PC-9 (cell line): ENCODE measurements around the gene SGMS1. TPM values are rescaled to one million over a fixed set of nuclear protein-coding genes. Genes with fewer than 3 reads are reported as not detected.

Experiments
- BruUV-seq: library from RNA; stranded (reverse); fragments of 400-500 nt; replicated peaks from 2 replicates; lab custom pipeline; 2021; lab: Mats Ljungman, UMichigan
- CTCF ChIA-PET: fragments of 300-600 bp; sonication (Branson Sonifier 250); formaldehyde crosslinking; loops from one replicate; lab custom pipeline; 2022; ENCODE audit warnings: antibody characterized with exemption; lab: Charles Lee
- POLR2A ChIA-PET: fragments of 300-600 bp; sonication (Branson Sonifier 250); formaldehyde crosslinking; loops from one replicate; lab custom pipeline; 2022; ENCODE audit warnings: antibody characterized with exemption; ENCODE audit not compliant: unreplicated experiment; lab: Charles Lee
- DNase-seq, 2 experiments: peaks; one replicate each; pipeline versions ENCODE4 v3.0.0 to v3.0.0-alpha.2; 2015 to 2022; ENCODE audit warnings: mixed read lengths in 1 of 2
- H2AFZ ChIP-seq: fragments of 200-600 bp; sonication (generic); 2 replicates; pipeline ENCODE4 v1.8.1; 2017; ENCODE audit warnings: antibody characterized with exemption
- H3F3A ChIP-seq: fragments of 200-600 bp; sonication (generic); 2 replicates; pipeline ENCODE4 v1.8.1; 2017; ENCODE audit warnings: antibody characterized with exemption, mild to moderate bottlenecking, low read depth; ENCODE audit not compliant: insufficient read depth
- H3K27ac ChIP-seq: fragments of 200-600 bp; sonication (generic); 2 replicates; pipeline ENCODE4 v1.6.1; 2016; ENCODE audit warnings: mixed run types
- H3K27me3 ChIP-seq: fragments of 200-600 bp; sonication (generic); 2 replicates; pipeline ENCODE4 v1.6.1; 2016; ENCODE audit warnings: low read depth, mixed run types; ENCODE audit not compliant: insufficient read depth
- H3K36me3 ChIP-seq: fragments of 200-600 bp; sonication (generic); 2 replicates; pipeline ENCODE4 v1.6.1; 2016; ENCODE audit warnings: low read depth, mixed run types
- H3K4me1 ChIP-seq: fragments of 200-600 bp; sonication (generic); replicated peaks from 2 replicates; pipeline ENCODE4 v1.6.1; 2016; ENCODE audit warnings: mixed run types; ENCODE audit not compliant: insufficient read depth
- H3K4me2 ChIP-seq: fragments of 200-600 bp; sonication (generic); 2 replicates; pipeline ENCODE4 v1.6.1; 2017; ENCODE audit warnings: mixed run types
- H3K4me3 ChIP-seq: fragments of 200-600 bp; sonication (generic); 2 replicates; pipeline ENCODE4 v1.6.1; 2016; ENCODE audit warnings: mixed run types
- H3K79me2 ChIP-seq: fragments of 200-600 bp; sonication (generic); 2 replicates; pipeline ENCODE4 v1.6.1; 2017; ENCODE audit warnings: low read depth, mixed run types
- H3K9me2 ChIP-seq: fragments of 200-600 bp; sonication (generic); 2 replicates; pipeline ENCODE4 v1.8.1; 2017; ENCODE audit warnings: mild to moderate bottlenecking; ENCODE audit not compliant: insufficient read depth
- H3K9me3 ChIP-seq: fragments of 200-600 bp; sonication (generic); 2 replicates; pipeline ENCODE4 v1.8.1; 2016; ENCODE audit warnings: low read depth; ENCODE audit not compliant: insufficient read depth
- H4K20me1 ChIP-seq: fragments of 200-600 bp; sonication (generic); 2 replicates; pipeline ENCODE4 v1.8.1; 2017; ENCODE audit not compliant: insufficient read depth
- CTCF ChIP-seq: fragments of 200-600 bp; sonication (generic); conservative IDR thresholded peaks from 2 replicates; pipeline ENCODE4 v1.6.1; 2017; ENCODE audit warnings: mixed run types, antibody characterized with exemption, mild to moderate bottlenecking, moderate library complexity
- EZH2 ChIP-seq: fragments of 200-600 bp; sonication (generic); IDR thresholded peaks from 2 replicates; pipeline ENCODE4 v1.8.0; 2017; ENCODE audit warnings: antibody characterized with exemption, low read depth
- intact Hi-C: fragments of 100-400 bp; cut with micrococcal nuclease; formaldehyde crosslinking; loops from one replicate; pipeline ENCODE4 v1.10.0; 2022; ENCODE audit not compliant: unreplicated experiment
- total RNA-seq: library from RNA; stranded (reverse); gene quantifications from 2 replicates; pipeline ENCODE4 v1.2.3, GENCODE V29; 2021

Gene SGMS1
- total RNA-seq, 1 experiment from 2014 or later = 35.0 TPM

GRCh38 chr10:50361946-50362345, 261.8 kb downstream of the SGMS1 start:
- ChIA-PET POLR2A (interaction anchor here (1.0 kb wide), 1 partner anchor 251 kb away, joined by 5 read pairs; no protein-coding TSS in a partner anchor), CTCF (no interaction called here)
- H2AFZ ChIP-seq = no peak overlapping the region
- peaks cover 91% of the 10 kb centered on the region for H3K79me2 ChIP-seq
- intact Hi-C loops = loop anchor here (5.0 kb wide), 1 partner anchor 35 kb away; no protein-coding TSS in a partner anchor
- BruUV-seq = no TSS peak
- TF ChIP-seq EZH2 (no peak), CTCF (no peak)
- H4K20me1 ChIP-seq = peaks cover 9% of the 10 kb centered on the region; the same call in 1 of the 2 replicates
- H3F3A ChIP-seq = peaks cover 22% of the 10 kb centered on the region
- H3K27ac ChIP-seq = peak overlapping the region; percentile 83
- peaks cover 17% of the 10 kb centered on the region for H3K9me3 ChIP-seq
- peaks cover 39% of the 10 kb centered on the region for H3K4me1 ChIP-seq
- H3K9me2 ChIP-seq = 0 out of 2 replicates have a peak, but pooled peaks cover 4% of the 10 kb centered on the region
- no peak for DNase-seq
- no peaks in the 10 kb centered on the region for H3K27me3 ChIP-seq
- peaks cover 30% of the 10 kb centered on the region for H3K36me3 ChIP-seq
- H3K4me2 ChIP-seq = peak overlapping the region; percentile 52
- H3K4me3 ChIP-seq = no peak overlapping the region; the same call in 1 of the 2 replicates

GRCh38 chr10:50360077-50360850, 263.5 kb downstream of the SGMS1 start:
- Histone ChIP-seq H3K27me3 (no peaks in the 10 kb centered on the region), H3K4me3 (no peak overlapping the region), H3K4me2 (no peak overlapping the region), H3K4me1 (peaks cover 39% of the 10 kb centered on the region), H3K27ac (no peak overlapping the region), H3K79me2 (peaks cover 82% of the 10 kb centered on the region), H4K20me1 (peaks cover 5% of the 10 kb centered on the region; the same call in 1 of the 2 replicates), H3K9me2 (0 out of 2 replicates have a peak, but pooled peaks cover 4% of the 10 kb centered on the region), H2AFZ (no peak overlapping the region), H3K36me3 (peaks cover 26% of the 10 kb centered on the region), H3K9me3 (peaks cover 9% of the 10 kb centered on the region; the same call in 1 of the 2 replicates), H3F3A (peaks cover 22% of the 10 kb centered on the region)
- no TSS peak for BruUV-seq
- TF ChIP-seq CTCF (no peak), EZH2 (no peak)
- DNase-seq = no peak
- intact Hi-C loops = loop anchor here (5.0 kb wide), 1 partner anchor 33 kb away; no protein-coding TSS in a partner anchor
- POLR2A ChIA-PET = no interaction called here
- CTCF ChIA-PET = no interaction called here

GRCh38 chr10:50358925-50359687, 264.6 kb downstream of the SGMS1 start:
- Histone ChIP-seq H3K4me3 (no peak overlapping the region), H3K4me1 (peaks cover 36% of the 10 kb centered on the region), H3K27me3 (no peaks in the 10 kb centered on the region), H3K27ac (no peak overlapping the region), H3K79me2 (peaks cover 78% of the 10 kb centered on the region), H3K36me3 (peaks cover 22% of the 10 kb centered on the region), H3K9me3 (0 out of 2 replicates have a peak, but pooled peaks cover 2% of the 10 kb centered on the region), H3F3A (peaks cover 22% of the 10 kb centered on the region), H3K4me2 (no peak overlapping the region), H4K20me1 (peaks cover 5% of the 10 kb centered on the region; the same call in 1 of the 2 replicates), H2AFZ (no peak overlapping the region), H3K9me2 (0 out of 2 replicates have a peak, but pooled peaks cover 4% of the 10 kb centered on the region)
- POLR2A ChIA-PET = no interaction called here
- intact Hi-C loops = no loop called here
- no peak for DNase-seq
- no TSS peak for BruUV-seq
- CTCF ChIA-PET = no interaction called here
- TF ChIP-seq CTCF (no peak), EZH2 (no peak)
